NCI-H226 (cell line): ENCODE data around the gene MPP3.

Experiments
- DNase-seq: peaks from one replicate; pipeline ENCODE4 v3.0.0-alpha.2; 2015

The MPP3 gene

DNA sequence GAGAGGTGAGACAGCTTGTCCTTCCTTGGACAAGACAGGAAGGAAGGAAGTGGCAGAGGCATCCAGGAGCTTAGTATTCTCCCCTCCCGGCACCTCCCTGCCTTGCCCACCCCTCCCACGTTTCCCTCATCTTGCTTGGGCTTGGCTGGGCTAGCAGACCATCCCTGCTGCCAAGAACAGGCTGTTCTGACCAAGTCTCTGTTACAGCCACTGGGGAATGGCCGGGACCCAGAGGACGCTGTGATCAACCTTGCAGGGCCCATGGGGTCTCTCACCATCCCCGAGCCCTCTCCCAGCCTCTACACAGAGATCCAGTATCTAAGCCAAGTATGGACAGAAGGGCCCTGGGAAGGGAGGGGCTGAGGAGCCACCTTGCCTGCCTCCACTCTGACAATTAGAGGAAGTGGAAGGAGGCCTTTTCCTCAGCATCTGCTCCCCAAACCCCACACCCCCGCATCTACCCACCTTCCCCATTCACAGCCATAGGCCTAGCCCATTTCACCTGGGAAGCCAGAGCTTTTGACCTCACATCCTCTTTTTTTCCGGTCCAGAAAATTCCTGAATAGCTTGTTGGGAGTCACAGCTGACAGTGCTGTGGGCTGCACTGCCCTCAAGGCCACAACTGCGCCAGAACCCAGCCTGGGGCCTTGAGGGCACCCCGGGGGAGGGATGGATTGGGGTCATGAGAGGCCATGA is 28.1 kb upstream of the MPP3 start:
- no peak for DNase-seq

DNA sequence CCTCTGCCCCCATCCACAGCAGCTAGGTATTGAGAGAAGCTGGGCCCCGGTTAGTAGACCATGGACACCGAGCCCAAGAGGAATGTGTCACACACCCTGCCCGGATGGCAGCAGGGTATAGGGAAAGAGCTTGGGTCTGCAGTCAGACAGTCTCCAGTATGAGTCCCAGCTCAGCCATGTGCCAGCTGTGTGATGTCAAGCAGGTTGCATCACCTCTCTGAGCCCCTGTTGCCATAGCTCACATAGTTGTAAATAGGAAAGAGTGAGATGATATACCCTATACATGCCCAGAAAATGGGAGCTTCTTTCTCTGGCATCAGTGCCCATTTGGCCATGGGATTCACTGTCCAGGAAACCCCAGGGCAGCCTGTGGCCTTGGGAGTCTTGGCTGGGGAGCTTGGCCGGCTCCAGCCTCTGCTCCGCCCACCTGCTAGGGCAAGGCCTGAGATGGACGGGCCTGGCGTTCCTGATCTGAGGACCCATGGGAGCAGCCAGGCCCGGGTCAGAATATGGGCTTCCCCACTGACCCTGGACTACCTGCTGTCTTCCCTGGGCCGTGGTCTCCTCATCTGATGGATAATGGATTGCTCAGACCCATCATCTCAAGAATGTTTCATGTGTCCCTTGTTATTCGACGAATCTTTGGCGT is 27.3 kb upstream of the MPP3 start:
- no peak for DNase-seq

DNA sequence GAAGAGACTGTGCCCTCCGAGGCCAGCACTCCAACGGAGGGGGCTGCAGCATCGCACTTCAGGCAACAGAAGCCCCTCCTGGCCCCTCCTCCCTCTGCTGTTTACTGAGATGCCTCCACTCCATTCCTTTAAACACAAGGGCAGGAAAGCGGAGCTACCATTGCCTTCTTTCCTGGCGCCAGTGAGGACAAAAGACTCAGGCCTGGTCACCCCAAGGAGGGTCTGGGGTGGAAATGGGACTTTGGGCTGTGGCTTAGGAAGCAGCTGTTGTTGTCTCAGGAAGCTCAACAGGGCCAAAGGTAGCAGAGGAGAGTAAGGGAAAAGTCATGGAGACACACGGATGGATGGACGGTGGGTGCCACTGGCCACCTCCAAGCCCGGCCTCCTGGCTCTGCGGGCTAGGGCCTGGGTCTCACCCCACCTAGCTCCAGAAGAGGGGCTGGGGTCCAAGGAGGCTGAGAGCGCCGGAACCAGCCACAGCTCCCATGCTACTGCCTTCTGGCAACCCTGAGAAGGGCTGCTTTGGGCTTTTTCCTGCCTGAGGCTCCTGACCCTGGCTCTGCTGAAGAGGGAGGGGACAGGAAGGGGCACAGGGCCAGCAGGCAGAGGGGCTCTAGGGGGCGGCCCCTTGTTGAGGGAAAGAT is 25.1 kb upstream of the MPP3 start:
- no peak for DNase-seq

DNA sequence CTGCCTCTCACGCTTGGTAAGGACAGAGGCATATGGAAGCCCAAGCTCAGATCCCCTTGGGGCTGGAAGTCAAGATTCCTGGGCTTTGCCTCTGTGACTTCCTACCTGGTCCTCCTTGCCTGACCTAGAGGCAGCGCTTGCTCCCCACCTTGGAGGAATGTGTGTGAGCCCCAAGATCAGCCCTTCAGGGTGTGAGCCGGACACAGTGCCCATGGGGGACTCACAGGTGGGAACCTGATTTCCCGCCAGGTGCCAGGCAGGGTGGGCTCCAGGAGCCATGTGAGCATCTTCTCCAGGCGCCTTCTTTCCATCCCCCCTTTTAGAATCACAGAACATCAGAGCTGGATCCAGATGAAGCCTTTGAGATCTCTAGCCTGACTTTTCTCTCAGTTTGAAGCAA is 24.2 kb upstream of the MPP3 start:
- DNase-seq = no peak

DNA sequence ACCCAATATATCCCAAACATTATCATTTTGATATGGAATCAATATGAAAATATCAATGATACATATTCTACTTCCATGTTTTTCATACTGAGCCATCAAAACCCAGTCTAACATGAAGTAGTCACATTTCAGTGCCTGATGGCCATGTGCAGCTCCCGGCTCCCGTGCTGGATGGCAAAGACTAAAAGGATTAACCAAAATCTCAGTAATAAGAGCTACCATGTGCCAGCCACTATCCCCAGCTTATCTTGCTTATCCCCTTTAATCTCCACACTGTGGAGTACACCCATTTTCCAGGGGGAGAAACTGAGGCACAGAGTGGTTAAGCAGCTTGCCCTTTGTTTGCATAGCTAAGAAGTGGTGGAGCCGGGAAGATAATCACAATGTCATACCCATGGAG is 23.2 kb upstream of the MPP3 start:
- no peak for DNase-seq

DNA sequence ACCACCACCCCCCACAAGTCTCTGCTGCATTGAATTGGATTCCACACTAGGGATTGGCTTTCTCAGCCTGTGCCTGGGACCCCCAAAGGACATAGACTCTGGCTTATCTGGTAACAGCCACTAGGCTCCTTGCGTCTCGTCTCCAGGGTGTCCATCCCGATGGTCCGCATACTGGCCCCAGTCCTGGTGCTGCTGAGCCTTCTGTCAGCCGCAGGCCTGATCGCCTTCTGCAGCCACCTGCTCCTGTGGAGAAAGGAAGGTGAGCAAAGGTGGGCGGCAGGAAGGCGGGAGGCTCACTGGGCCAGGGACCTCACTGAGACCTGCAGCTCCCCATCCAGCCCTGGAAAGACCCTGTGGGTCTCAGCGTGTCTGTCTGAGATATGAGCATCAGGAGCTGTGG is 22.1 kb upstream of the MPP3 start:
- no peak for DNase-seq

DNA sequence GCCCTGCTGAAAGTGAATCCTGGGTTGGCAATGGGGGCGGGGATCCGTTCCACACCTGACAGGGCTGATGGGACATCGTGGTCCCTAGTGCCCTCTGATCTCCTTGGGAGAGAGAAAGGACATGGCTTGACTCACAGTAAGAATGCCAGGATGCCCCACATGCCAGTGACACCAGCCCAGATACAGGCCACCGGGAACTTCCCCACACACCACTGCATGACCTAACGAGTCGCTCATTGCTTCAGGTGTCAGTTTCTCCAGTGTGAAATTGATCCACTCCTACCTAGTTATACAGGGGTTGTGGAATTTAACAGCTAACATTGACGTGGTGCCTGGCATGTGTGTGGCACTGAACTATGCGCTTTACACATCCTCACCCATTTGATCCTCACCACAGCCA is 21.6 kb upstream of the MPP3 start:
- DNase-seq = no peak

DNA sequence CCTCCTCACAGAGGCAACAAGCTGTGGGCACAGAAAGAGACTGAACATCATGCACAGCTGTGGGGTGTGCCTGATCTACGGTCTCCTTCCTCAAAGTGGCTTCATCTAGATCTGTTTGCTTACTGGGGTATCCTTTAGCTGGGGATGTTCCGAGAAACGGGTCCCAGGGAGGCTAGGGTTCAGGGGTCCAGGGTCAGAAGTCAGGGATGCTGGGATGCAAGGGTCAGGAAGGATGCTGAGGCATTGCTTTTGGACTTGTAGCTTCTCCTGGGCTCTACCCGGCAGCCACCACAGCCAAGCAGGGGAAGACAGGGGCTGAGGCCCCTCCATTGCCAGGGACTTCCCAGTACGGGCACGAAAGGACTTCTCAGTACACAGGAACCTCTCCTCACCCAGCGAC is 20.6 kb upstream of the MPP3 start:
- DNase-seq = no peak

DNA sequence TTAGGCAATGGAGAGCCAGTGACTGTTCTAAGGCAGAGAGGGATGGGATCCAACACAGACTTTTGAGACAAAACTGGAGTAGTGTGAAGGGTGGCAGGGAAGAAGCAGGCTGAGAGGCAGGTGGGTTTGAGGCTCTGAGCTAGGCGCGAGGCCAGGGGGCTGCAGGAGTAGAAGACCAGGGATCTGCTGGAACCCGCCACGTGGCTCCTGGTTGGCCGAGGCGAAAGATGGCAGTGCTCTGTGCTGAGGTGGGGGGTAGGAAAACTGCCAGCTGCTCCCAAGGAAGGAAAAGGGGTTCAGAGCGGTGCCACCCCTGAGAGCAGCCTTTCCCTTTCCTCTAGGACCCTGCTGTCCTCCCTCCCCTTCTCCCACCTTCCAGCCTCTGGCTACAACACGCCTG is 19.6 kb upstream of the MPP3 start:
- no peak for DNase-seq

DNA sequence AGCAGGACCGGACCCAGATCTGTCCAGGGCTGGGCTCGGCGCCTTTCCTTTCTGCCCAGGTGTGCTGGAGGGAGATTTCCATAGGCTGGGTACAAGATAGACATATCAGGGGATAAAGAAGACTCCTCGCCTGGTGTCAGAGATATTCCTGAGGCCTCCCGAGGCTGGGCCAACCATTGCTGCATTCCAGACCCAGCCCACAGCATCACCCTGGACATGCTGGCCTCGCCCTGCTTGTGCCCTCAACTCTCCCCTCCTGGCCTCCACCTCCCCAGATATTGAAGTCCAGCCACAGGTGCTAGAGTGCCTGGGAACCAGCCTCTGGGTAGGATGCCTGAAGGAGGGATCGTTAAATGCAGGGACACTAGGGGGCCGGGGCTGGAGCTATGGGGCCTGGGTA is 16.2 kb upstream of the MPP3 start:
- no peak for DNase-seq

DNA sequence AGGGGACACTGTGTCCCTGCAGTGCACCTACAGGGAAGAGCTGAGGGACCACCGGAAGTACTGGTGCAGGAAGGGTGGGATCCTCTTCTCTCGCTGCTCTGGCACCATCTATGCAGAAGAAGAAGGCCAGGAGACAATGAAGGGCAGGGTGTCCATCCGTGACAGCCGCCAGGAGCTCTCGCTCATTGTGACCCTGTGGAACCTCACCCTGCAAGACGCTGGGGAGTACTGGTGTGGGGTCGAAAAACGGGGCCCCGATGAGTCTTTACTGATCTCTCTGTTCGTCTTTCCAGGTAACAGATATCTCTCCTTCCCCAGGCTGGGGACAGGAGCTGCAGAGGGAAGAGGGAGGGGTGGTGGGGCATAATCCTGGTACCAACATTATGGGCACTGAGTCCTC is 15.7 kb upstream of the MPP3 start:
- no peak for DNase-seq

DNA sequence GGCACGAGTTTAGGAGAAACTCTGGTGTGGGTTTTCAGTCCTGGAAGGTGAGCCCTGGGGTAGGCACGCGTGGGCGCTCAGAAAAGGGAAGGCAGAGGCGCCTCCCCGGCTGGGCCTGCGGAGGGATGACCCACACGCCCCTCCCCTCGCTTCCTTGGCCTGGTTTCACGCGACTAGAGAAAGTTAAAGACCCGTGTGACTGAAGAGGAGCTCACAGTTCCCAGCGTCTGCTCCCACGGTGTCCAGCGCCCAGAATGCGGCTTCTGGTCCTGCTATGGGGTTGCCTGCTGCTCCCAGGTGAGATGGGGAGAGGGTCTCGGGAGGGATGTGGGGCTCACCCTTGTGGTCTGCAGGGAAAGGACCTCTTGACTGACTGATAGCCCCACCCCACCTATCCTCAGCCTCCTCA is 14.0 kb upstream of the MPP3 start, which contains the start of gene CD300LG:
TSS of gene CD300LG (plus strand) at position 214 of the 409 bp plus-strand sequence. CDS start at position 255, 41 bp downstream.
- DNase-seq = no peak

DNA sequence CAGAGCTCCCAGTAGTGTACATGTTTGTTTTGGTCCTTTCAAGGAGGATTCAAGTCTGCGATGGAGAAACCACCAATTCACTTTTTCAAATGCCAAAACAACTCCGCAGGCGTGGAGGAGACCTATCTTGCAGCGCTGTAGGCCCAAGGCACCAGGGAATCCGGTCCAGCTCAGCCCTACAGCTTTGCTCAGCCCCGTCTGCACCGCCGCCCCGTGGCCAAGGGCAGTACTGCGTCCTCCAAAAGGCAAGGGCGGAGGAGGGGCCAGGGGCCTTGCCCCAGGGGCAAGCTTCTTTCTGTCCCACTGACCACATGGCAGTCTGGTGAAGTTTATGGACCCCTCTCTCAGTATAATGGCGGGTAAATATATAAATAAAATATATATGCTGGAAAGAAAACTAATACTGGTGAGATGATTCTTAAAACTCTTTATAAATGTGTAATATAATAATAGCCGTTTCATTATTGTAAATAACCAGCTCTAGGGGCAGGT is 13.3 kb upstream of the MPP3 start:
- peak; percentile 73 for DNase-seq

DNA sequence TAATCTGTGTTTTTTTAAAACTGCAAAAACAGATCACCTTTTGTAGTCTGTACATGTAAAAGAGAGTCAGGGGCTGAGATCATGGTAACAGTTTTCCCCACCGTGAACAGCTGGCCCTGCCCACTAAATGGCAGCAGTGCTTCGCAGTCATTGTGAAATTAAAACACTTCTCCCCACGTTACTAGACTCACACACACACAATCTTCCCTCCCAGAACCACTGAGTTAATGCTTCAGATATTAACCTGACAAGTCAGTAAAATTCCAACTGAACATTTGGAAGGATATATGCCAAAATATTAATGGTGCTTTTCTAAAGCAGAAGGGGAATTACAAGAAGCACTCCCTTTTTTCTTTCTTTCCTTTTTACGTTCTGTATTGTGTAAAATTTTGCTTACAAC is 12.8 kb upstream of the MPP3 start:
- no peak for DNase-seq

DNA sequence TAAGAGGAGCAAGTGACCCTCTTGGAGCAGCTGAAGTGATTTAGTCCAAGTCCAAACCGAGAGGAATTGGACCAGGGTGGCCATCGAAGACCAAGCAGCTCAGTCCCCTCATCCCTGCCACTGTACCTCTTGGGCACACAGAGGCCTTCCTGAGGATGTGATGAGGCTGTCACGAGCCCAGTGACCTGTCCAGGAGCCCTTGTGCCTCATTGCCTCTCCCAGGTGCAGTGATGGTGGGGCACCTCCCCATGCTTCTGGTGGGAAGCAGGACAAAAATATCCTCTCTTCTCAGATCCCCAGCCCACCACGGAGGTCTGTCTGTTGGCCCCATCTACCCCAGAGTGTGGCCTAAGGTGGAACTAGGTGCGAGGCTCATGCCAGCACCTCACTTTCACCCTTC is 11.3 kb upstream of the MPP3 start:
- DNase-seq = no peak

DNA sequence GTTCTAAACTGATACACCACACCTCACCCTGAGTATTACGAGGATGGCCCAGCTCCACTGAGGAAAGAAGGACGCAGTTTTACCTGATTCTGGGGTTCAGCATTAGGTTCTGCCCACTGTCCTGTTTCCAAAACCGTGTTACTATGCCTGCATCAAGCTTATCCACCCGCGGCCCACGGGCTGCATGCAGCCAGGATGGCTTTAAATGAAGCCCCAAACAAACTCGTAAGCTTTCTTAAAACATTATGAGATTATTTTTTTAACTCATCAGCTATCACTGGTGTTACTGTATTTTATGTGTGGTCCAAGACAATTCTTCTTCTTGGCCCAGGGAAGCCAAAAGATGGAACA is 10.0 kb upstream of the MPP3 start:
- DNase-seq = no peak

DNA sequence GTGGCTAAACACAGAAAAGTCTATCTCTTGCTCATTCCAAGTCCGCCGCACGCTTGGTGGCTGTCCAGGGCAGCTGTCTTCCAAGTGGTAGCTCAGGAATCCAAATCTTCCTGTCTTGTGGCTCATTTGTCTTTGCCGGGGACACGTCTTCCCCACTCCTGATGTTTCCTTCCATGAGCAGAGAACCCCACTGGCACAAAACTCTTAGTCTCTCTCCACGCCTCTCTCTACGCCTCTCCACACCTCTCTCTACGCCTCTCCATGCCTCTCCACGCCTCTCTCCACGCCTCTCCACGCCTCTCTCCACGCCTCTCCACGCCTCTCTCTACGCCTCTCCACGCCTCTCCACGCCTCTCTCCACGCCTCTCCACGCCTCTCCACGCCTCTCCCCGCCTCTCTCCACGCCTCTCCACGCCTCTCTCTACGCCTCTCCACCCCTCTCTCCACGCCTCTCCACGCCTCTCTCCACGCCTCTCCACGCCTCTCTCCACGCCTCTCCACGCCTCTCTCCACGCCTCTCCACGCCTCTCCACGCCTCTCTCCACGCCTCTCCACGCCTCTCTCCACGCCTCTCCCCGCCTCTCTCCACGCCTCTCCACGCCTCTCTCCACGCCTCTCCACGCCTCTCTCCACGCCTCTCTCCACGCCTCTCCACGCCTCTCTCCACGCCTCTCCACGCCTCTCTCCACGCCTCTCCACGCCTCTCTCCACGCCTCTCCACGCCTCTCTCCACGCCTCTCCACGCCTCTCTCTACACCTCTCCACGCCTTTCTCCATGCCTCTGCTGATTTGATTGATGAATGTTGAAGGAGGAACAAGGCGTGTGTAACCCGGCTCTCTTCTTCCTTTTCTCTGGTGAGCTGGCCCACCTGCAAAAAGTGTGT is 9.4 kb upstream of the MPP3 start:
- peak; percentile 49 for DNase-seq

DNA sequence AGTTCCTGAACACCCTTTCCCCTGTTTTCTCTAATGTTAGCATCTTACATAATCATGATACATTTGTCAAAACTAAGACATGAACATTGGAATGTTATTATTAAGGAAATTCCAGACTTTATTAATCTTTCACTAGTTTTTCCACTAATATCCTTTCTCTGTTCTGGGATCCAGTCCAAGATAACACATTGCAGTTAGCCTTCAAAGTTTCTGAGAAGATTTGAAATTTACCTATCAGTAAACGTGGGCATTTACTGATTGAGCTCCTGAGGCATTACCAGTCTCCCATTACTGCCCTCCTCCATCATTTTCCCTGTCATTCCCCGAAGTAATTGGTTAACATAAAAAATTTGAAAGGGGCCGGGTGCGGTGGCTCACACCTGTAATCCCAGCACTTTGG is 8.3 kb upstream of the MPP3 start:
- peak; percentile 37 for DNase-seq

DNA sequence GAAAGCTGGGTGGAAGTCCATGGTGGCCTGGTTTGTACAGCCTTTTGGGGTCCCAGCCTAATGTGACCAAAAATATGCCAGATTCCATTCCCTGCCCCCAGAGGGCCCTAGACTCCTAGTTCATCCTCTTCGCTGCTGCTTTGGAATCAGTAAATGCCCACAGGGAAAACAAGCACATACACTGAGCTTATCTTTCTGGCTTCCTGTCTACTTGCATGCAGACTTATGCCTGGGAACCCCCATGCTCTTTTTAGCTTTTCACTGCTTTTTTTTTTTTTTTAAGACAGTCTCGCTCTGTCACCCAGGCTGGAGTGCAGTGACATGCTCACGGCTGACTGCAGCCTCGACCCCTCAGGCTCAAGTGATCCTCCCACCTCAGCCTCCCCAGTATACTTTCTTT is 7.9 kb upstream of the MPP3 start:
- DNase-seq = peak; percentile 88

DNA sequence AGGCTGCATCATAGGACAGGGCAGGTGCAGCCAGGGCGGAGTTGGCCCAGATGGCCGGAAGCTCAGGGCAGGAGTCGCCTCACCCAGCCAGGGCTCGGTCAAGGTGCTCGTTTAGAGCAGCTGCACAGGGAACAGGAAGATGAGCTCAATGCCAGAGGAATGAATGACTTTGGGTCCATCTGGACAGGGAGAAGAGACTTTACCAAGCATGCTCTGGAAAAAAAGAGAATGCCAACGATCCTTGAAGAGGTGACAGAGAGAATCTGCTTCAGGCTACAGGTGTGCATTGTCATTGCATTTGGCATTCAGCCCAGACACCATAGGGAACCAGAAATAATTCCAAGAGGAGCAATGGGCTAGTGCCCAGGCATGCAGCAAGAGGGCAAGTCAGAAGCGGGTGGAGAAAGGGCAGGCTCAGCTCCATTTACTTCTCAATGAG is 6.7 kb upstream of the MPP3 start:
- no peak for DNase-seq

DNA sequence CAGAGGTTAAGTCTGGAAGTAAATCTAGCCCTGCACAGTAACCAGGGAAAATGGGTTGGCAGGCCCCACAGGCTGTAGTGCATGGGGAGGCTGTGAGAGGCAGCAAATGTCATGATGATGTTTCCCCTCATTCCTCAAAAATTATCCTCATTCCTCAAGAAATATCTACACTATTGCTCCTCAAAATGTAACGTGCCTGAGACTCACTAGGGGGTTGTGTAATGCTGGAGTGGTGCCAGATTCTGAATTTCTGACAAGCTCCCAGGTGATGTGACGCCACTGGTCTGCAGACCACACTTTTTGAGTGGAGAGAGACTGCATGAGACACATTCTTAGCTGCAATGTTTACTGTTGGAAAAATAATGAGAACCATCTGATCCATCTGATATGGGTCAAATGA is 1.2 kb upstream of the MPP3 start:
- peak; percentile 29 for DNase-seq

DNA sequence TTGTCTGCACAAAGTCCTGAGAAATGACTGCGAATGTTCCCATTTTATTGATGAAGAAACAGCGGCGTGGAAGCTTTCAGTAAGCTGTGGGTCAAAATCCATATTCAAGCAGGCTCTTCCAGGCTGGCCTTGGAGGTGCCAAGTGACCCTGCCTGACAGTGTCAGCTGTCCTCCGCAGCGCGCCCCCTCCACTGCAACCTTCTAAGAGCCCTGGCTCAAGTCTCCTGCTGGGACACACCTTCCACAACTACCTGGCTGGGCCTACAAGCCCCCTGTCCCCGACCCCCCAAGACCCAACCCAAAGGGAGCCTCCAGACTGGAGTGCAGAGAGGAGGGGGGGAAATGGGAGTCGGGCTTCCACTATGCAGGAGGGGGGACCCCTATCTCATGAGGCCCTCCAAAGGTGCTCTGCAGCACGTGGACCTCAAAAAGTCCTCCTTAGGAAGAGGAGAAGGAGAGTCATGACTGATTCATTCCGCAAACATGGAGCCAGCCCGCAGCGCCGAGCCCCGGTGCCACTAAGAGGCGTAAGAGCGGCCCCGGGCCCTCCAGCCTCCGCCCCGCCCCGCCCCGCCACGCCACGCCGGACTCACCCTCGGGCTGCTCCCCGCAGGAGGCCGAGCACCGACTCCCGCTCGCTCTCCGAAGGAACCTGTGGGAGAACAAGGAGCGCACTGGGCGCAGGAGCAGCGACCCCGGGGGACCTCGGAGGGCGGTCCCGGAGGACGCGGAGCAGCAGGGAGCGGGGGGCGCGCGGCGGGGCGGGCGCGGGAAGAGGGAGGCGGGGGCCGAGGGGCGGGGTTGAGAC is 574 bp downstream of the MPP3 start:
- peak; percentile 62 for DNase-seq
